Mesendoderm (in vitro differentiated cells): ENCODE data around the gene RSRC2.

Source experiments
- DNase-seq: peaks from one replicate; pipeline ENCODE4 v3.0.0; 2013
- H2AK5ac ChIP-seq: 2 replicates; pipeline ENCODE4 v1.6.1; 2013; ENCODE audit warnings: low read length, inconsistent platforms
- H2BK120ac ChIP-seq: 2 replicates; pipeline ENCODE4 v1.6.1; 2013; ENCODE audit warnings: low read depth, mild to moderate bottlenecking, low read length, moderate library complexity, mixed read lengths
- H2BK15ac ChIP-seq: replicated peaks from 2 replicates; pipeline ENCODE4 v1.6.1; 2013; ENCODE audit warnings: low read depth, mild to moderate bottlenecking, moderate library complexity
- H2BK5ac ChIP-seq: 2 replicates; pipeline ENCODE4 v1.6.1; 2013; ENCODE audit warnings: low read length, inconsistent platforms
- H3K18ac ChIP-seq: 2 replicates; pipeline ENCODE4 v1.6.1; 2013; ENCODE audit warnings: mild to moderate bottlenecking, low read length, mixed read lengths
- H3K23ac ChIP-seq: one replicate; pipeline ENCODE4 v1.6.1; 2013; ENCODE audit warnings: low read length
- H3K27ac ChIP-seq: 2 replicates; pipeline ENCODE4 v1.5.1; 2013; ENCODE audit warnings: low read depth, mild to moderate bottlenecking, inconsistent platforms, low read length, moderate library complexity
- H3K27me3 ChIP-seq: 2 replicates; pipeline ENCODE4 v1.6.1; 2013; ENCODE audit warnings: low read length, control low read depth, mild to moderate bottlenecking, inconsistent platforms; ENCODE audit not compliant: insufficient read depth, poor library complexity
- H3K36me3 ChIP-seq: 2 replicates; pipeline ENCODE4 v1.6.1; 2013; ENCODE audit warnings: low read length, inconsistent platforms; ENCODE audit not compliant: control insufficient read depth, insufficient read depth
- H3K4ac ChIP-seq: one replicate; pipeline ENCODE4 v1.6.1; 2013; ENCODE audit warnings: low read depth, mild to moderate bottlenecking, low read length, moderate library complexity
- H3K4me1 ChIP-seq: 2 replicates; pipeline ENCODE4 v1.6.1; 2013; ENCODE audit warnings: low read depth, low read length, inconsistent platforms; ENCODE audit not compliant: control insufficient read depth
- H3K4me2 ChIP-seq: 2 replicates; pipeline ENCODE4 v1.6.1; 2013; ENCODE audit warnings: low read length
- H3K4me3 ChIP-seq: 2 replicates; pipeline ENCODE4 v1.5.1; 2013; ENCODE audit warnings: mild to moderate bottlenecking, low read length
- H3K56ac ChIP-seq: one replicate; pipeline ENCODE4 v1.6.1; 2013; ENCODE audit warnings: low read length
- H3K79me1 ChIP-seq: 2 replicates; pipeline ENCODE4 v1.6.1; 2013; ENCODE audit warnings: low read length, inconsistent platforms
- H3K79me2 ChIP-seq: 2 replicates; pipeline ENCODE4 v1.6.1; 2013; ENCODE audit warnings: mild to moderate bottlenecking, low read length; ENCODE audit not compliant: control insufficient read depth, insufficient read depth
- H3K9ac ChIP-seq: 2 replicates; pipeline ENCODE4 v1.6.1; 2013; ENCODE audit warnings: low read length, inconsistent platforms
- H4K5ac ChIP-seq: one replicate; pipeline ENCODE4 v1.6.1; 2013; ENCODE audit warnings: low read length
- H4K8ac ChIP-seq: one replicate; pipeline ENCODE4 v1.6.1; 2013; ENCODE audit warnings: low read depth, mild to moderate bottlenecking, control low read depth, low read length, moderate library complexity
- WGBS: extraction: QIAGEN DNeasy Blood & Tissue Kit; methylation state at CpG from one replicate; pipeline ENCODE4 v1.1.7; 2013; ENCODE audit warnings: low lambda C conversion rate, missing lambda C conversion rate; ENCODE audit not compliant: insufficient coverage; ENCODE audit errors: extremely low coverage; 5-methylcytosine and 5-hydroxymethylcytosine counted together

The RSRC2 gene

GRCh38 chr12:122563361-122563760 is 36.6 kb upstream of the RSRC2 start:
- no CpG with 5 or more reads among the region's 4 CpGs for WGBS
- H3K18ac ChIP-seq: no peak overlapping the region
- H3K79me2 ChIP-seq: no peaks in the 10 kb centered on the region
- H3K36me3 ChIP-seq: no peaks in the 10 kb centered on the region
- no peak for DNase-seq
- no peak overlapping the region for H3K4me2 ChIP-seq
- no peak overlapping the region for H3K23ac ChIP-seq
- H2BK15ac ChIP-seq: no peak overlapping the region
- no peaks in the 10 kb centered on the region for H3K79me1 ChIP-seq
- no peak overlapping the region for H2AK5ac ChIP-seq
- no peak overlapping the region for H3K9ac ChIP-seq
- no peak overlapping the region for H2BK120ac ChIP-seq
- no peak overlapping the region for H3K27ac ChIP-seq
- no peak overlapping the region for H3K56ac ChIP-seq
- H4K8ac ChIP-seq: no peak overlapping the region
- H2BK5ac ChIP-seq: no peak overlapping the region
- no peaks in the 10 kb centered on the region for H3K4me1 ChIP-seq
- no peak overlapping the region for H4K5ac ChIP-seq
- H3K4ac ChIP-seq: no peak overlapping the region
- no peaks in the 10 kb centered on the region for H3K27me3 ChIP-seq
- H3K4me3 ChIP-seq: no peak overlapping the region

- no peak overlapping the region for H3K4ac ChIP-seq
- H3K4me3 ChIP-seq: no peak overlapping the region
- H2BK5ac ChIP-seq: no peak overlapping the region
- no peak overlapping the region for H3K18ac ChIP-seq
- no peak for DNase-seq
- no peak overlapping the region for H2AK5ac ChIP-seq
- no peak overlapping the region for H3K9ac ChIP-seq
- H2BK120ac ChIP-seq: no peak overlapping the region
- no peaks in the 10 kb centered on the region for H3K79me2 ChIP-seq
- no peak overlapping the region for H3K4me2 ChIP-seq
- WGBS: no CpG with 5 or more reads among the region's 3 CpGs
- no peak overlapping the region for H3K27ac ChIP-seq
- H3K23ac ChIP-seq: no peak overlapping the region
- H3K79me1 ChIP-seq: no peaks in the 10 kb centered on the region
- H3K56ac ChIP-seq: no peak overlapping the region
- H3K4me1 ChIP-seq: no peaks in the 10 kb centered on the region
- H3K36me3 ChIP-seq: peaks cover 4% of the 10 kb centered on the region
- H4K5ac ChIP-seq: no peak overlapping the region
- no peak overlapping the region for H4K8ac ChIP-seq
- H2BK15ac ChIP-seq: no peak overlapping the region
- H3K27me3 ChIP-seq: no peaks in the 10 kb centered on the region
Observed at GRCh38 chr12:122560138-122560537, 33.4 kb upstream of the RSRC2 start.

- DNase-seq: no peak
- Histone ChIP-seq H3K4me1 (no peaks in the 10 kb centered on the region), H3K79me1 (no peaks in the 10 kb centered on the region), H2BK5ac (no peak overlapping the region), H4K5ac (no peak overlapping the region), H2BK15ac (no peak overlapping the region), H3K4ac (no peak overlapping the region), H3K4me3 (no peak overlapping the region), H3K27ac (no peak overlapping the region), H3K36me3 (peaks cover 4% of the 10 kb centered on the region), H2AK5ac (no peak overlapping the region), H3K27me3 (no peaks in the 10 kb centered on the region), H3K79me2 (no peaks in the 10 kb centered on the region), H4K8ac (no peak overlapping the region), H3K9ac (no peak overlapping the region), H3K23ac (no peak overlapping the region), H2BK120ac (no peak overlapping the region), H3K4me2 (no peak overlapping the region), H3K18ac (no peak overlapping the region), H3K56ac (no peak overlapping the region)
- no CpG with 5 or more reads among the region's 16 CpGs for WGBS
Observed at GRCh38 chr12:122558745-122559641, 32.3 kb upstream of the RSRC2 start.

- DNase-seq: no peak
- no peak overlapping the region for H2AK5ac ChIP-seq
- H3K27me3 ChIP-seq: no peaks in the 10 kb centered on the region
- H3K36me3 ChIP-seq: peaks cover 9% of the 10 kb centered on the region
- no peak overlapping the region for H2BK5ac ChIP-seq
- H3K4me1 ChIP-seq: no peaks in the 10 kb centered on the region
- H3K23ac ChIP-seq: no peak overlapping the region
- H3K18ac ChIP-seq: no peak overlapping the region
- H3K79me1 ChIP-seq: no peaks in the 10 kb centered on the region
- no peak overlapping the region for H3K9ac ChIP-seq
- no peak overlapping the region for H4K5ac ChIP-seq
- H2BK120ac ChIP-seq: no peak overlapping the region
- no peak overlapping the region for H3K4me3 ChIP-seq
- WGBS: no CpG with 5 or more reads among the region's 5 CpGs
- H3K4me2 ChIP-seq: no peak overlapping the region
- no peak overlapping the region for H4K8ac ChIP-seq
- no peak overlapping the region for H3K4ac ChIP-seq
- no peak overlapping the region for H2BK15ac ChIP-seq
- no peak overlapping the region for H3K56ac ChIP-seq
- no peak overlapping the region for H3K27ac ChIP-seq
- H3K79me2 ChIP-seq: no peaks in the 10 kb centered on the region
Observed at GRCh38 chr12:122547330-122547729, 20.6 kb upstream of the RSRC2 start.

GRCh38 chr12:122545855-122546254 is 19.1 kb upstream of the RSRC2 start:
- no peaks in the 10 kb centered on the region for H3K4me1 ChIP-seq
- no peaks in the 10 kb centered on the region for H3K79me2 ChIP-seq
- H3K56ac ChIP-seq: no peak overlapping the region
- H3K18ac ChIP-seq: no peak overlapping the region
- H2BK15ac ChIP-seq: no peak overlapping the region
- DNase-seq: no peak
- no peak overlapping the region for H4K8ac ChIP-seq
- WGBS: no CpG with 5 or more reads among the region's 2 CpGs
- H2BK120ac ChIP-seq: no peak overlapping the region
- no peak overlapping the region for H3K4me2 ChIP-seq
- H3K4me3 ChIP-seq: no peak overlapping the region
- no peaks in the 10 kb centered on the region for H3K79me1 ChIP-seq
- H2BK5ac ChIP-seq: no peak overlapping the region
- no peak overlapping the region for H3K9ac ChIP-seq
- no peak overlapping the region for H2AK5ac ChIP-seq
- peaks cover 9% of the 10 kb centered on the region for H3K36me3 ChIP-seq
- H4K5ac ChIP-seq: no peak overlapping the region
- H3K27me3 ChIP-seq: no peaks in the 10 kb centered on the region
- H3K27ac ChIP-seq: no peak overlapping the region
- H3K23ac ChIP-seq: no peak overlapping the region
- no peak overlapping the region for H3K4ac ChIP-seq

GRCh38 chr12:122544537-122544936 is 17.8 kb upstream of the RSRC2 start:
- H3K56ac ChIP-seq: no peak overlapping the region
- no peaks in the 10 kb centered on the region for H3K79me1 ChIP-seq
- DNase-seq: no peak
- H2AK5ac ChIP-seq: no peak overlapping the region
- H2BK120ac ChIP-seq: no peak overlapping the region
- H3K4me2 ChIP-seq: no peak overlapping the region
- no peak overlapping the region for H2BK15ac ChIP-seq
- H3K4me3 ChIP-seq: no peak overlapping the region
- no peak overlapping the region for H2BK5ac ChIP-seq
- H3K23ac ChIP-seq: no peak overlapping the region
- H4K5ac ChIP-seq: no peak overlapping the region
- no peak overlapping the region for H3K4ac ChIP-seq
- H3K36me3 ChIP-seq: peaks cover 5% of the 10 kb centered on the region
- WGBS: no CpG with 5 or more reads among the region's 2 CpGs
- no peaks in the 10 kb centered on the region for H3K4me1 ChIP-seq
- H4K8ac ChIP-seq: no peak overlapping the region
- no peaks in the 10 kb centered on the region for H3K79me2 ChIP-seq
- no peak overlapping the region for H3K27ac ChIP-seq
- no peak overlapping the region for H3K18ac ChIP-seq
- H3K9ac ChIP-seq: no peak overlapping the region
- no peaks in the 10 kb centered on the region for H3K27me3 ChIP-seq
